ENCODE measurements around the gene ZNF839.

ZNF839 gene

DNA sequence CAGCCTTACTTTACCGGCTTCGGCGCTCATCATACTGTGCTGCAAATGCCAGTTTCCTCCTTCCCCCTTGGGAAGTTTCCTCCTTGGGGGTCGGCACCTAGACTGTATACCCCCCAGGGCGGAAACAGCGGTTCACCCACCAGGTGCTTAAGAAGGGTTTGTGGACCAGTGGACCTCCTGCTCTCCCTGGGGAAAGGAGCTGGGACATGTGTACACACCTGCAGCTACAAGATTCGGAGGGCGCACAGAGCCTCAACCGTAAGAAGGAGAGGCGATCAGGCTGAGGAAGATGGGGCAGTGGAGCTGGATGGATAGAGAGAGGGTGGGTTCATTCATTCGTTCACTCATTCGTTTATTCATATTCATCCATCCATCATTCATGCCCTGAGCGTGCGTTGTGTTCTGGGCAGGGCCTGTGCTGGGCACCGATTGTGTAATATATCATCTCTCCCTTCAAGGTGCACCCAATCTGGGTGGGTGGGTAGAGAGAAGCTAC lies 717 bp upstream of the ZNF839 start:
- TF ChIP-seq, protein P1, sequence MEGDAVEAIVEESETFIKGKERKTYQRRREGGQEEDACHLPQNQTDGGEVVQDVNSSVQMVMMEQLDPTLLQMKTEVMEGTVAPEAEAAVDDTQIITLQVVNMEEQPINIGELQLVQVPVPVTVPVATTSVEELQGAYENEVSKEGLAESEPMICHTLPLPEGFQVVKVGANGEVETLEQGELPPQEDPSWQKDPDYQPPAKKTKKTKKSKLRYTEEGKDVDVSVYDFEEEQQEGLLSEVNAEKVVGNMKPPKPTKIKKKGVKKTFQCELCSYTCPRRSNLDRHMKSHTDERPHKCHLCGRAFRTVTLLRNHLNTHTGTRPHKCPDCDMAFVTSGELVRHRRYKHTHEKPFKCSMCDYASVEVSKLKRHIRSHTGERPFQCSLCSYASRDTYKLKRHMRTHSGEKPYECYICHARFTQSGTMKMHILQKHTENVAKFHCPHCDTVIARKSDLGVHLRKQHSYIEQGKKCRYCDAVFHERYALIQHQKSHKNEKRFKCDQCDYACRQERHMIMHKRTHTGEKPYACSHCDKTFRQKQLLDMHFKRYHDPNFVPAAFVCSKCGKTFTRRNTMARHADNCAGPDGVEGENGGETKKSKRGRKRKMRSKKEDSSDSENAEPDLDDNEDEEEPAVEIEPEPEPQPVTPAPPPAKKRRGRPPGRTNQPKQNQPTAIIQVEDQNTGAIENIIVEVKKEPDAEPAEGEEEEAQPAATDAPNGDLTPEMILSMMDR (IDR thresholded peaks at IDR 0.05; ENCODE audit: low read depth, low read length, missing control alignments), result no peak

DNA sequence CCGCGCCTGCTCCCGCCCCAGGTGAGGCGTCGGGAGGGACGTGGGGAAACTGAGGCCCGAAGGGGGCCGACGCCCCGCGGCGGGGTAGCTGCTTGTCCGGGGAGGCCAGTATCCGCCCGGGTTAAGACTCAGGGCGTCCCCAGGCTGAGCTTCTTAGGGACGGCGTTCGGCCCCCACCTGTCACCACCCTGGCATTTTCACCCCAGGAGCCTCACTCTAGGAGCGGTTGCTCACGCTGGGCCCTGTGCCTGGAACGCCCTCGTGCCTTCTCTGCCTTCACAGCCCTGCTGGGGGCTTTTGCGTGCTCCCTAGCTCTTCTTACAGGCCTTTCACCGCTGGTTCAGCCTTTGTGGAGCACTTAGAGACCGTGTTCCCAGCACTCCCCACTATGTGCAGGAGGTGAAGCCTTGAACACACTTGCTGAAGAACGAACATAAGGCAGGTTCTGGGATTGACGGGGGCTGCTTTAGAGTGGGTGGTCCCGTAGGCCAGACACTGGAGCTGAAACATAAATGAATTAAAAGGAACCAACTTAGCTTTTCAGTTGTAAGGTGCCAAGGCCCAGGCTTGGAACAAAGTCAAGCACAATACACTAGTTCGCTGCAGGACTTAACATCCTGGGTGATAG lies 601 bp downstream of the ZNF839 start:
- no peak for DNase-seq (ENCODE audit: extremely low read depth, low read depth)
- TF ChIP-seq, protein P1 (IDR thresholded peaks at IDR 0.05; ENCODE audit: low read depth, low read length, missing control alignments), result no peak
- peak overlapping the region; percentile 89 for H3K4me3 ChIP-seq (replicated peaks; ENCODE audit: low read depth, low read length)

More for the DNA sequence above, 717 bp upstream of the ZNF839 start:
- H3K4me3 ChIP-seq (replicated peaks; ENCODE audit: low read depth, low read length), result peak overlapping the region; percentile 89
- no peak for DNase-seq (ENCODE audit: extremely low read depth, low read depth)

DNA sequence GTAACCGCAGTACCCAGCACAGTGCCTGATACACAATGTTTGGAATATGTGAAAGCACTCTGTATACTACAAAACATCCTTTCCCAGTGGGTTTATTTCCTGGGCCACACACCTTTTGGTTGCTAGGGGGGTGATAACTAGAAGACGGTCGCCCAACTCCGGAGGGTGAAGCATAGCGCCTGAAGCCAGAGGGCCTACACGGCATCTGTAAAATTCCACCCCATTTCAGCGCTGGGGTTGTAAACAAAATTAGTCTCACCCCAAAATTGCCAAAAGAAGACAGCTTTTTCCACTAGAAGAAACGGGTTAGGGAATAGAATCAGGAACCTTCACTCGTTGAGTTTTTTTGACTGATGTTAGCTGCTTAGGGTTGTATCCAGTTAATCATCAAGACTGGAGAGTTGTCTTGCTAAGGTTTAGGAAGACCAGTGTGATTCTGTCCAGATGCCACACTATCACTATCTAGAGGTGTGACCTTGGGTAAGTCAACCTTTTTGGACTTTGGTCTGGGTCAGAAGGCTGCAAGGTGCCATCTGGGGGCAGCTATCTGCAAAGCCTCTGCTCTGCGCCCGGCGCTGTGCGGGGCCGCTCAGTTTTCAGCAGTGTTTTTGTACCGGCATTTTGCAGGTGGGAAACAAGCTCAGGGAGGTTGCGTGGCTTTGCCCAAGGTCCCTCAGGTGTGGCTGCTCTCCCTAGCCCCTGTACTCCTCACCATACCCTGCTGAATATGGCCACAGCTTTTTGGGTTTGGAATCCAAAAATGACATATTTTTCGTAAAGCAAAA lies 1.3 kb downstream of the ZNF839 start:
- H3K4me3 ChIP-seq (replicated peaks; ENCODE audit: low read depth, low read length), result peak overlapping the region; percentile 89
- TF ChIP-seq, protein P1 (IDR thresholded peaks at IDR 0.05; ENCODE audit: low read depth, low read length, missing control alignments), result no peak
- DNase-seq (ENCODE audit: extremely low read depth, low read depth), result no peak

DNA sequence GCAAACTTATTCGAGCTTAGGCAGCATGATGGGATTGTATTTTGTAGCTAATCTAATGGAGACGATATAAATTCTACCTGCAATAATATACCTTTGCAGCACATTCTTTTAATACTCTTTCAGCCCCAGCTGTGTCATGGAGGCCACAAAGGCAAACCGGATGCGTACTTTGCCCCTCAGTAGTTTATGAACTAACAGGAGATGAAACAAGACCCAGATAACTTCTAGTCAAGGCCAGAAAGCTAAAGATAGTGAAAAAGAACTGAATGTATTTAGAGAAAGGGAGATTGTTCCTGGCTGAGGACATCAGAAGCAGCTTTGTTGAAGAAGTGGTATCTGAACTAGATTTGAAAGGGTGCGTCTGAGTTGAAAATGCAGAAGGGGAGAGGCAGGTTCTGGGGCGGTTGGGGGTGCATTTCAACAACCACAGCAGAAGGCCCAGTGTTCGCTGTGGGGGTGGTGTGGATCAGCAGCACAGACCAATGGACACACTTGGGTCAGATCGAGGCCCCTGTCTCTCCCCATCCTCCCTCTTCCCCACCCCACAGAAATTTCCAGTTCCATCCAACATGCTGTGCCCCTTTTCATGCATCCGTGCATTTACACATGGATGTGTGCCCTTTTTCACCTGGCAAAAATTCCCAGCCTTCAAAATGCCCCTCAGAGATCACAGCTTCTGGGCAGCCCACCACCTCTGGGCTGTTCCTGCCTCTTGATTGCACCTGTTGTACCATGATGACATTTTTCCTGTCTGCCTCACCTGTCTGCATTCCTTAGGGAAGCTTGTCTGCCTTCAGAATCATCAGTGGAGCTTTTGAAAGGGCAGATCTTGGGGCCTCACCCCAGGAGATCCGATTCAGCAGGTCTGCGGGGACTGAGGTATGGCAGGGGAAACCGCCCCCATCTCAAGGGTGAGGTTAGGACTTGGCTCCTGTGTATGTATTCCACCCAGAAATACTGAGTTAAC lies 2.2 kb downstream of the ZNF839 start:
- DNase-seq (ENCODE audit: extremely low read depth, low read depth), result no peak
- TF ChIP-seq, protein P1 (IDR thresholded peaks at IDR 0.05; ENCODE audit: low read depth, low read length, missing control alignments), result no peak
- no peak overlapping the region for H3K4me3 ChIP-seq (replicated peaks; ENCODE audit: low read depth, low read length)

DNA sequence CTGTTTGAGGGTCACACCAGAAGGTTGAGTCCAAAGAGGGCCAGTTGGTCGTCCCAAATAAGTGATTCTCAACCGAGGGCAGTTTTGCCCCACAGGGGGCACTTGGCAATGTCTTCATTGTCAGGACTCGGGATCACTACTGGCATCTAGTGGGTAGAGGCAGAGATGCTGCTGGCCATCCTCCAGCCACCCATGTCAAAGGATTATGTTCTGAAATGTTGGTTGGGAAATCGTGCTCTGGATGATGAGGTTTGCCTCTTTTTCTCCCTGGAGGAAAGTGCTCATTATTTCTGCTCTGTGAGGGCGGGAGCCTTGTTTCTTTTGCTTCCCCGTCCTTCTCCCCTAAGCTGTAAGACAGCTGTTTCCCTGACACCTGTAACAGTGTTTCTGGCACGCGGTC lies 3.6 kb downstream of the ZNF839 start:
- TF ChIP-seq, protein P1 (IDR thresholded peaks at IDR 0.05; ENCODE audit: low read depth, low read length, missing control alignments), result peak; percentile 61
- no peak for DNase-seq (ENCODE audit: extremely low read depth, low read depth)

DNA sequence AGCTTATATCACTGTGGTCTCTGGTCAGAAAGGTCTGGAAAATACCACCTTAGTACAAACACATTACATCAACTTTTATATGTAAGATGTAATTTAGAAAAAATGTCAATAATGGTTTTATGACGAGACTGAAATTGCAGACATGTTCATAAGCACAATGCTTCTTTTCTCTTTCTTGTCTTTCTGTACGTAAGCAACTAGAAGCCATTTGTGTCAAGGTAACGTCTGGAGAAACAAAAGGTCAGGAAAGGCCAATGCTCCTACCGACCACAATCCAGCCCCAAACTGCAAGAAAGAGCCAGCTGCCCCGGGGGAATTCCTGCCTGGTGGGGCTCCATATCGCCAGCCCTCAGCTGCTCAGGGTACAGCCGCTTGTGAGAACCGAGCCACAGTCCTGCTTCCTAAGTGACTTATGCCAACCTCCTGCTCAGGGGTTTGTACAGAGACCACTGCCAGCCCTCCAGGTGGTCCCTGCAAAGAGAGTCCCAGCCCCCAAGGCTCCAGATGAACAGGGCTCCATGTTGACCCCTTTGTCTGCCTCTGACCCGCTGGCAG lies 6.3 kb downstream of the ZNF839 start:
- DNase-seq (ENCODE audit: extremely low read depth, low read depth), result no peak
- TF ChIP-seq, protein P1 (IDR thresholded peaks at IDR 0.05; ENCODE audit: low read depth, low read length, missing control alignments), result no peak
- no peak overlapping the region for H3K4me3 ChIP-seq (replicated peaks; ENCODE audit: low read depth, low read length)

More for the DNA sequence above, 3.6 kb downstream of the ZNF839 start:
- H3K4me3 ChIP-seq (replicated peaks; ENCODE audit: low read depth, low read length), result no peak overlapping the region
